Left colon (tissue), 2 donors: ENCODE results near the gene RIMS3. TPM values are rescaled to one million over a fixed set of nuclear protein-coding genes. Genes with fewer than 3 reads are reported as not detected.

Experiments used
- ATAC-seq: fragments of 200-7000 bp; cut with Tn5 transposase; one replicate; pipeline ENCODE4 v1.9.1; 2020; ENCODE audit warnings: mild to moderate bottlenecking, moderate library complexity
- DNase-seq, 2 donors: peaks; one replicate each; pipeline ENCODE4 v3.0.0-alpha.2; 2020
- intact Hi-C, 2 donors: fragments of 100-400 bp; cut with DNase I in 1 of 2; cut with micrococcal nuclease in 1 of 2; formaldehyde crosslinking; loops; one replicate each; pipeline versions ENCODE4 v1.11.2 to v1.14.0; 2022; cut with DNase I, micrococcal nuclease
- total RNA-seq, 2 donors: library from RNA; stranded (reverse); fragmentation: NEBNext Ultra II Directional; extraction: Animal tissue kit (Norgen Biotek cat#: 25700); gene quantifications; one replicate each; pipeline ENCODE4 v1.2.1, GENCODE V29; 2021
- donor health status: DM: no; HTN: no; CAD: no.
- donor health status: DM: yes; HTN: yes; CAD: no.

RIMS3 gene
- total RNA-seq, 2 donors from 2014 or later: 6.4 to 15.6 TPM

- DNase-seq (no peak), ATAC-seq (no peak)
- intact Hi-C loops: loop anchor here in 1 of 2 donors (10.0 kb wide), 1 partner anchor 47 kb away; no protein-coding TSS in a partner anchor
These were observed 3.8 kb downstream of the RIMS3 start for GRCh38 chr1:40661678-40662077.

- DNase-seq: no peak
- no peak for ATAC-seq
- intact Hi-C loops: no loop called here
These were observed 5.9 kb downstream of the RIMS3 start for GRCh38 chr1:40659649-40659947.

DNA sequence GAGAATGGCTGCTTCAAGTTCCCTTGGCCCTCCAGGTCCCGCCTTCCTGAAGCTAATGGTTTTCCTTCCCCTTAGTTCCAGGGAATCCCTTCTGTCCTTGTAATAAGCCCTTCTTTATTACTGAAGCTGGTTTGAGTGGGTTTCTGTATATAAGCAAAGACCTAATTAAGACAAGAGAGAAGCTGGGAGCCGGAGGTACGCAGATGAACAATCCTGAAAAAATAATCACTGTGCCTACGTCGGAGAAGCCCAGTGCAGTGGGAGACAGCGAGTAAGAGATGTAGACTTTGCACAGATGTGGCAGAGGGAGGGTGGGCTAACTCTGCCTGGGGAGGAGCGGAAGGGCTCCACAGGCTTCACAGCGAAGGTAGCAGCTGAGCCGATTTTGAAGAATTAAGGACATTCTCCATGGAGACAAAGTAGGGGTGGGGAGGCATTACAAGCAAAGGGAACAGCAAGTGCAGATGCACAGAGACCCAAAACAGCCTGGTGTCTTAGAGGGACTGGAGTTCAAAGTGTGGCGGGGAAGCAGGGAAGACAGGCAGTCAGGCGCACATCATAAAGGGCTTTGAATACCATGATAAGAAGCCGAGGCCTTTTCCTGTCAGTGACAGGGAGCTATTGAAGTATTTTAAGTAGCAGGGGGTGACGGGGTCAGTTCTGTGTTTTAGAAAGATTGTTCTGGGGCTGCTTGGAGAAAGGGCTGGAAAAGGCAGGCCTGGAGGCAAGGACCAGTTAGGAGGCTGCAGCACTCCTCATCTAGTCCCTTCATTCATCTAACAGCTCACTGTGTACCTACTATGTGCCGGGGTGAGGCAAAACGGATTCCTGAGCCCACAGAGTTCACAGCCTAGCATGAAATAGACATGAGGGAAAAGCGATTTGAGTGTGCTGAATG, 6.5 kb downstream of the RIMS3 start:
- ATAC-seq (no peak), DNase-seq (no peak)
- intact Hi-C loops: no loop called here

DNA sequence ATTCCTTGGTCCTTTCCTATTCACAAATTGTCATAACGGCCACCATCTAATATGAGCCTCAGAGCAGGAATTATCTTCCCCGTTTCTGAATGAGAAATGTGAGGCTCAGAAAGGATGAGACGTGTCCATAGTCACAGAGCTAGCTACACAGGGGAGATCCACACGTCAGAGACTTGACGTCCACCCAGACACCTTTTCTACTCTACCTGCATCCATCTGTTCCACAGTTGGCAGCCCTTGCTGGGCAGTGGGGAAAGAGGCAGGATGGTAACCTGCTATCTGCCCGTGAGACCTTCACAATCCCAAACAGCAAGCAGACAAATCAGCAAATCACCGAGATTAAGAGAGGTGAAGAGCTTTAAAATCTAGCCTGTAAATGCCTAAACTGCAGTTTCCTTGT, 8.4 kb downstream of the RIMS3 start:
- DNase-seq: no peak
- intact Hi-C loops: no loop called here
- ATAC-seq: no peak

GRCh38 chr1:40653851-40654537, 11.5 kb downstream of the RIMS3 start:
- ATAC-seq (no peak), DNase-seq (no peak)
- intact Hi-C loops: no loop called here

DNA sequence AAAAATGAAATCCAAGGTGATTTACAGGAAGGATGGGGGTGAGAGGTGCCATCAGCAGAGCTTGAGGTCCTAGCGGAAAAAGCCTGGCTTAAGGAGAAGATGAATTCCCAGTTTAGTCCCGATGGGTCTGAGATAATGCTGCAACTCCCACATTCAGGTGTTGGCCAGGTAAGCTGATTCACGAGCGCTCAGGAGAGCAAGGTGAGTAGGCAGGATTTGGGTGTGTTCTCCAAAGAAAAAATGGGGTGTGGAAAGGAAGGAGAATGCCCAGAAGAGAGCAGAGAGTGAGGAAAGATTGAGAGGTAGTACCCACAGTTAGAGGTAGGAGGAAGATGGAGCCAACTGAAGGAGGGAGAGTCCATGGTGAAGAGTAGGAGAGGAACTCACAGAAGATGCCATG, 12.5 kb downstream of the RIMS3 start:
- no peak for DNase-seq
- ATAC-seq: no peak
- intact Hi-C loops: no loop called here

DNA sequence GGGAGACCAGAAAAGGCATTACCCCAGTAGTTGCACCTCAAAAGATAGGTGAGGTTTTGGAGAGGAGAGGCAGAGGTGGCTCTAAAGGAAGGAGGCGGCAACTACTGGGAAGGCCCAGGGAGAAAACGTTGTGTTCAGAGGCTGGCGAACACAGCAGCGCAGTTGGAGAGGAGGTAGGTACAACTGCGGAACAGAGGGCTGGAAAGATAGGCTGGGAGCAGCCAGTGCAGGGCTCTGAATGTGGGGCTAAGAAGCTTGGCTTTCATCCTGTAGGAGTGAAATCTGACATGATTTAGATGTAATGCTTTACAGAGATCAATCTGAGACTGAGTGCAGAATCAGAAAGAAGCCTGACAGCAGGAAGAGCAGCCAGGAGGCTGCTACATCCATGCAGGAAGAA, 13.0 kb downstream of the RIMS3 start:
- intact Hi-C loops: no loop called here
- no peak for DNase-seq
- ATAC-seq: no peak

DNA sequence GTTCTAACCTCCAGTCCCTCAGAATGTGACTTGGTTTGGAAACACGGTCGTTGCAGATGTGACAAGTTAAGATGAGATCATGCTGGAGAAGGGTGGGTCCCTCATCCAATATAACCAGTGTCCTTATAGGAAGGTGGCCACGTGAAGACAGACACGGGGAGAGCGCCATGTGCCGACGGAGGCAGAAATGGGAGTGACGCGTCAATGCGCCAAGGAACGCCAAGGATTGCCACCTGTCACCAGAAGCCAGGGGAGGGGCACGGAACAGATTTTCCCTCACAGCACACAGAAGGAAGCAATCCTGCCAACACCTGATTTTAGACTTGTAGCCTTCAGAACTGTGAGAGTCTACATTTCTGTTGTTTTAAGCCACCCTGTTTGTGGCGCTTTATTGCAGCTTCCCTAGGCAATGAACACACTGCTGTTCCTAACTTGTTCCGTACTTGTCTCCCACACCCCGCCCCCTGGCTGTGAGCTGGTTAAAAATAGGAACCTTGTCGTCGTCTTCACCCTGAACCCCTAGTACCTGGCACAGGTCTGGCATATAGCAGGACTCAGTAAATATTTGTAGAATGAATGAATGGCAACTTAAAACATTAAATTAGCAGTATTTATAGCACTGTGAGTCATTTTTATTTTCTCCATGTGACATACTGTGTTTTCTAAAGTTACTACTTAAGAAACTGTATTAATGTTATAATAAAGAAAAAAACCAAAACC, 14.2 kb downstream of the RIMS3 start:
- intact Hi-C loops: no loop called here
- ATAC-seq (peak; percentile 85), DNase-seq (peak; percentile 73 to 85)

GRCh38 chr1:40650075-40650474, 15.4 kb downstream of the RIMS3 start:
- ATAC-seq (peak; percentile 1), DNase-seq (no peak)

DNA sequence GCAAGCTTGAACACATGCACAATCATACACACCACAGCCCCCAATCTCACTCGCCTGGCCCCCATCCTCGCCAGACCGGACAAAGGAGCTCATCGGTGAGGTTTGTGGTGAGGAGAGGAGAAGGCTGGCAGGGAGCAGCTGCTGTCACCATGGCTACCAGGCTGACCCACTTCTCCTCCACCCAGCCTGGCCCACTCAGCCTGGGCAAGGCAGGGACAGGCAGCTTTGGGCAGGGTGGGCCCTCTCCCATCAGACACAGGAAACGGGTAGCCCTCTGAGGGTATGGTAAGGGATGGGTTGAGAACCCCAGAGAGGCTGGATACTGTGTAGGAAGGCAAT, 15.9 kb downstream of the RIMS3 start:
- ATAC-seq: no peak
- no peak for DNase-seq
- intact Hi-C loops: no loop called here

More at GRCh38 chr1:40650075-40650474, 15.4 kb downstream of the RIMS3 start:
- intact Hi-C loops: no loop called here

DNA sequence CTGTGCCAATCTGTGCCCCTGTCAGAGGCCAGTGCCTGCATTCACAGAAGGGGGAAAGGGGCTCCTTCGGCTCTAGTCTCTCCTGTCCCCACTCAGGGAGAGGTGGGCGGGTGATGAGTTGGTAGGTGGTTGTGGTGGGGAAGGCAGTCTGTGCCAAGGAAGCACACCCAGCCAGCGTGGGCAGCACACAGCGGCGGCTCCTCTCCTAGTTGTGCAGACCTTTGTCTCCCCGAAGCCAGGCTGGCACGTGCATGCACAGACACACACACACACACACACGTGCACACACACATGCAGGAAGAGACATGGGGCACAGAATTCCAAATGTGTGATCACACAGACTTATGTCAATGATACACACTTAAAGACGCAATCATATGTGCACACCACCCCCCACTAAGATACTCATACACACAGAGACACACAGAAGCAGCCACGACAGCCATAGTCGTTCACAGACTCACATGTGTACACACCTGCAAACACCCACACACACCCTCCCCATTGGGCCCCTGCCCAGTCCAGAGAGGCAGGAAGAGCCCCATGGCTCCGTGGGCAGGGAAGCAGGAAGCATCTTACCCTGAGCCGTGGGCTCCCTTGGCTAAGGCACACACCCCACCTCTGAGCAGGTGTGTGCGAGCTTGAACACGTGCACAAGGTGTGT, 16.4 kb downstream of the RIMS3 start:
- ATAC-seq (peak; percentile 49), DNase-seq (peak in 1 of 2 donors; percentile 55)
- intact Hi-C loops: no loop called here

DNA sequence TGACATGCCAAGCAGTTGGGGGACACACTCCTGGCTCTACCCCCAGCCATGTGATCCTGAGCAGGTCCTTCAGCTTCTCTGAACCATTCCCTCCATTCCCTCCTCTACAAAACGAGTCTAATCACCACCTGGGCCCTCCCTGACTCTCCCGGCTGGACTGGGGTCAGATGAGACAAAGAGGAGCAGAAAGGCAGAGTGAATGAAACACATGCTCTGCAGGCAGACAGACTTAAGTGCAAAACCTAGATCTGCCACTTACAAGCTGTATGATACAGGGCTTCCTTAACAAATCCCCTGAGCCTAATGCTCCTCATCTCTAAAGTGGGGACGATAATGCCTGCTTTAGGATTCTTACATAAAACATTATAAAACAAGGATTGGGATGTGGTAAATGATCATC, 17.3 kb downstream of the RIMS3 start:
- intact Hi-C loops: no loop called here
- ATAC-seq: no peak
- no peak for DNase-seq

GRCh38 chr1:40646315-40646714, 19.2 kb downstream of the RIMS3 start:
- peak; percentile 23 for ATAC-seq

DNA sequence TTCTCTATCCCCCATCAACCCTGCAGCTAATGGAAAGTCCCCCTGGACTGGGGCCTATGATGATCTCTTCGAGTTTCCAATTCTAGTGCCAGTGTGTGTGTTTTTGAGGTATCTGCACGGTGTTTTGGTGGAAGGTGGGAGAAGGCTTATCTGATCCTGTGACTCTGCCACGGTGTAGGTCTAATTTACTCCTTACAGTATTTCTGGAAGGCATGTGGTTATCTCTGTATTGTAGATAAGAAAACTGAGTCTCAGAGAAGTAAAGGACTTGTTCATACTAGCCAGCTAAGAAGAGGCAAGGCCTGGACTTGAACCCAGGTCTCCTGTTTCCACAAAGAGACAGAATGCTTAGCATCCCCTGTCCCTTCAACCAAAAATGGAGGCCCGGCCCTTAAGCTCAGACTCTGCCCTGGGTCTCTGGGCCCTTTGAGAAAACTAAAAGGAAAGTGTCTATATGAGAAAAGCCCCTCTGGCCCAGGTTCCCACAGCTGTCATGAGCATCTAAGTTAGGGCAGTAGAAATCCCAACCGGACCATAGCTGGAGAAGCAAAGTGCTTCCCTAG, 20.3 kb downstream of the RIMS3 start:
- no peak for ATAC-seq

More at GRCh38 chr1:40646315-40646714, 19.2 kb downstream of the RIMS3 start:
- DNase-seq: no peak
- intact Hi-C loops: no loop called here

DNA sequence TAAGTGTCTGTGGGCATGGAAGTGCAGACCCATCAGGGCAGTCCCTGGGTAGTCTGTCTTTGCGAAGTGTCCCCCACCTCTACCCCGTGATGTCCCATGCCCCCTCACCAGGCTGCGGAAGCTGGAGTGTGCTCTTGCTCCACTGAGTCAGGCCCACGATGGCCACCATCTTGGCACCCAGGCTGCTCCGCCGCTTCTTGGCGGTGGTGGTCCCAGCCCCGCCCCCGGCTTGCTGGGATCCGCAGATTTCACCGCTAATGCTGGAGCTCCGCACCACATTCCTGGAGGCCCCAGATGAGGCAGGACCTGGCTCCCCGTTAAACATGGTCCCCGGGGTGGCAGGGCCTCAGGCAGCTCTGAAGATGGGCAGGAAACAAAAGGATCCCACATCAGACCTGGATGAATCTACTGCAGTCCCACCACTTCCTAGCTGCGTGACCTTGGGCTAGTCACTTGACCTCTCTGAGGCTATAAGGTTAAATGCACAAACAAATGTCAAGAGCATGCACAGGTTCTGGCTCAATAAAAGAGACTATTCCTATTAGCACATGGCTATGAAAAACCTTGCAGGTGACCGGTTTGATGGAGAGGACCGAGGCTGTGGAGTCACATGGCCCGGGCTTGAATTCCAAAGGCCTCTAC, 23.8 kb downstream of the RIMS3 start:
- intact Hi-C loops: no loop called here
- ATAC-seq: no peak
- no peak for DNase-seq

More for the DNA sequence above, 20.3 kb downstream of the RIMS3 start:
- no peak for DNase-seq
- intact Hi-C loops: no loop called here

- DNase-seq (no peak), ATAC-seq (no peak)
- intact Hi-C loops: no loop called here
These were observed 25.0 kb downstream of the RIMS3 start for GRCh38 chr1:40640314-40641076.

GRCh38 chr1:40638097-40639036, 27.1 kb downstream of the RIMS3 start:
- DNase-seq: peak in 1 of 2 donors; percentile 1
- no peak for ATAC-seq
- intact Hi-C loops: no loop called here
